Measurements from ENCODE around the gene NHLH2. TPM values are rescaled to one million over a fixed set of nuclear protein-coding genes. Genes with fewer than 3 reads are reported as not detected.

The NHLH2 gene
- total RNA-seq (not detected in 2 replicates), polyA plus RNA-seq (not detected in 2 replicates), polyA minus RNA-seq (not detected in 2 replicates)
- total RNA-seq (2013), result not detected

- CTCF ChIA-PET, result interaction anchor here (0.6 kb wide), 1 partner anchor 66 kb away, joined by 5 read pairs; no protein-coding TSS in a partner anchor
- ATAC-seq (ENCODE audit: low read depth) (no peak), DNase-seq (no peak)
- Mint-ChIP-seq H3K4me3 (no peak within 1 kb of the TSS), H3K27ac (no peak within 1 kb of the TSS), H3K4me1 (peaks cover 7% of the 10 kb centered on the region), H3K27me3 (peaks cover 58% of the 10 kb centered on the region), H3K9me3 (ENCODE audit: insufficient read depth) (peaks cover 3% of the 10 kb centered on the region)
- intact Hi-C loops (cut with micrococcal nuclease), result no loop called here
- Histone ChIP-seq H3K27me3 (replicated peaks in 1 of 4; ENCODE audit: control extremely low read depth in 1 of 4, control insufficient read depth in 3 of 4, insufficient read depth in 4 of 4, low read length in 3 of 4) (peaks cover 1 to 43% (median 32%) of the 10 kb centered on the region in 4 experiments), H4K20me1 (ENCODE audit: control insufficient read depth, insufficient read depth, low read length, poor library complexity, severe bottlenecking) (no peaks in the 10 kb centered on the region), H2AFZ (ENCODE audit: insufficient read depth, low read depth, low read length, poor library complexity, severe bottlenecking) (no peak within 1 kb of the TSS), H3K27ac (ENCODE audit: low read length in 2 of 2) (no peak within 1 kb of the TSS), H3K36me3 (replicated peaks in 1 of 2; ENCODE audit: control extremely low read depth in 1 of 2, control insufficient read depth in 1 of 2, extremely low read depth in 1 of 2, insufficient read depth in 2 of 2, low read length in 1 of 2) (no peaks in the 10 kb centered on the region), H3K4me2 (replicated peaks; ENCODE audit: low read depth, low read length, poor library complexity, severe bottlenecking) (no peak within 1 kb of the TSS), H3K4me3 (ENCODE audit: control extremely low read depth in 1 of 5, extremely low read depth in 1 of 5, insufficient read depth in 1 of 5, low read depth in 2 of 5, low read length in 4 of 5) (no peak within 1 kb of the TSS), H3K79me2 (ENCODE audit: control insufficient read depth, insufficient read depth, low read length) (no peaks in the 10 kb centered on the region), H3K9ac (ENCODE audit: low read length) (no peak within 1 kb of the TSS), H3K9me3 (ENCODE audit: control extremely low read depth in 1 of 3, control insufficient read depth in 2 of 3, insufficient read depth in 1 of 3, low read length in 2 of 3) (no peaks in the 10 kb centered on the region), H3K4me1 (ENCODE audit: control insufficient read depth in 2 of 2, insufficient read depth in 2 of 2, low read length in 2 of 2) (peaks cover 13 to 15% of the 10 kb centered on the region in 2 donors)
- TF ChIP-seq EZH2 (IDR thresholded peaks at IDR 0.05; ENCODE audit: borderline replicate concordance, insufficient read depth, low read depth, low read length, poor library complexity, severe bottlenecking) (no peak), CTCF (IDR thresholded peaks at IDR 0.05) (no peak)
- POLR2A ChIA-PET, result no interaction called here
- WGBS (ENCODE audit: insufficient coverage), result 63% methylated on average over 3 of the region's 9 CpGs
Observed at GRCh38 chr1:115840605-115841460, at the start of gene NHLH2. Gene NHLH2, minus strand, starts transcription at chr1:115841126. Its CDS starts 2,754 bp downstream, at chr1:115838372.

- H3K27me3 ChIP-seq (replicated peaks in 1 of 4; ENCODE audit: control extremely low read depth in 1 of 4, control insufficient read depth in 3 of 4, insufficient read depth in 4 of 4, low read length in 3 of 4), result no peaks in the 10 kb centered on the region
- H3K9me3 Mint-ChIP-seq (ENCODE audit: insufficient read depth), result no peaks in the 10 kb centered on the region
- intact Hi-C loops (cut with micrococcal nuclease), result no loop called here
- H3K4me1 ChIP-seq (ENCODE audit: control insufficient read depth in 2 of 2, insufficient read depth in 2 of 2, low read length in 2 of 2), result no peaks in the 10 kb centered on the region
- H3K27ac ChIP-seq (ENCODE audit: low read length in 2 of 2), result no peak overlapping the region
- H3K4me1 Mint-ChIP-seq, result no peaks in the 10 kb centered on the region
- no peaks in the 10 kb centered on the region for H3K9me3 ChIP-seq (ENCODE audit: control extremely low read depth in 1 of 3, control insufficient read depth in 2 of 3, insufficient read depth in 1 of 3, low read length in 2 of 3)
- H3K4me3 ChIP-seq (ENCODE audit: control extremely low read depth in 1 of 5, extremely low read depth in 1 of 5, insufficient read depth in 1 of 5, low read depth in 2 of 5, low read length in 4 of 5), result no peak overlapping the region
- DNase-seq (no peak), ATAC-seq (ENCODE audit: low read depth) (no peak)
- 100% methylated on average over 2 of the region's 4 CpGs for WGBS (ENCODE audit: insufficient coverage)
- H3K9ac ChIP-seq (ENCODE audit: low read length), result no peak overlapping the region
- H2AFZ ChIP-seq (ENCODE audit: insufficient read depth, low read depth, low read length, poor library complexity, severe bottlenecking), result no peak overlapping the region
- H3K4me2 ChIP-seq (replicated peaks; ENCODE audit: low read depth, low read length, poor library complexity, severe bottlenecking), result no peak overlapping the region
- H3K79me2 ChIP-seq (ENCODE audit: control insufficient read depth, insufficient read depth, low read length), result no peaks in the 10 kb centered on the region
- no peak for TF ChIP-seq CTCF (IDR thresholded peaks at IDR 0.05)
- TF ChIP-seq EZH2 (IDR thresholded peaks at IDR 0.05; ENCODE audit: borderline replicate concordance, insufficient read depth, low read depth, low read length, poor library complexity, severe bottlenecking), result no peak
- H4K20me1 ChIP-seq (ENCODE audit: control insufficient read depth, insufficient read depth, low read length, poor library complexity, severe bottlenecking), result no peaks in the 10 kb centered on the region
- POLR2A ChIA-PET, result no interaction called here
- CTCF ChIA-PET, result no interaction called here
- no peak overlapping the region for H3K4me3 Mint-ChIP-seq
- no peaks in the 10 kb centered on the region for H3K36me3 ChIP-seq (replicated peaks in 1 of 2; ENCODE audit: control extremely low read depth in 1 of 2, control insufficient read depth in 1 of 2, extremely low read depth in 1 of 2, insufficient read depth in 2 of 2, low read length in 1 of 2)
- no peak overlapping the region for H3K27ac Mint-ChIP-seq
- H3K27me3 Mint-ChIP-seq, result no peaks in the 10 kb centered on the region
Observed at GRCh38 chr1:115890580-115890979, 49.7 kb upstream of the NHLH2 start.
